A549 (cell line): ENCODE measurements around the gene THOC5. TPM values are rescaled to one million over a fixed set of nuclear protein-coding genes. Genes with fewer than 3 reads are reported as not detected.

Experiments used
- ATAC-seq, 2 experiments: fragments of 200-7000 bp in 1 of 2; fragments of >200 bp in 1 of 2; cut with Nextera tagmentation in 1 of 2; cut with Tn5 transposase in 1 of 2; 3 replicates each; pipeline versions ENCODE4 v1.8.0 to v1.9.1; 2018 to 2020; ENCODE audit warnings: mild to moderate bottlenecking in 1 of 2, moderate library complexity in 1 of 2
- CTCF ChIA-PET: fragments of 300-600 bp; sonication (Branson Sonifier 250); formaldehyde crosslinking; extraction: SDS; loops from one replicate; lab custom pipeline; 2021; ENCODE audit warnings: antibody characterized with exemption, inconsistent platforms; lab: Yijun Ruan, JAX
- POLR2A ChIA-PET: fragments of 350-600 bp; formaldehyde crosslinking; extraction: SDS; loops from one replicate; lab custom pipeline; 2021; ENCODE audit warnings: antibody characterized with exemption, inconsistent platforms; lab: Yijun Ruan, JAX
- DNase-seq, 2 experiments: peaks; one replicate each; pipeline versions ENCODE4 v3.0.0 to v3.0.0-alpha.2; 2011 to 2016; ENCODE audit warnings: low read depth in 1 of 2, low spot score in 1 of 2
- FAIRE-seq: peaks from 2 replicates; lab custom pipeline; 2011; peaks lifted over from hg19 to GRCh38; lab: Jason Lieb, UNC
- H3K27ac ChIP-seq, 2 experiments: fragments of >200 bp; sonication (Bioruptor Twin); formaldehyde crosslinking; 3 replicates each; pipeline ENCODE4 v1.5.1; 2016 to 2017
- H3K4me1 ChIP-seq: fragments of >200 bp; sonication (Bioruptor Twin); formaldehyde crosslinking; 3 replicates; pipeline ENCODE4 v1.6.1; 2016
- H3K4me2 ChIP-seq: fragments of >200 bp; sonication (Bioruptor Twin); formaldehyde crosslinking; 3 replicates; pipeline ENCODE4 v1.6.1; 2016
- H3K4me3 ChIP-seq: fragments of >200 bp; sonication (Bioruptor Twin); formaldehyde crosslinking; 3 replicates; pipeline ENCODE4 v1.5.1; 2016
- H3K9me3 ChIP-seq: fragments of >200 bp; sonication (Bioruptor Twin); formaldehyde crosslinking; 3 replicates; pipeline ENCODE4 v1.6.1; 2016
- ATOH8 ChIP-seq: fragments of 250-450 bp; sonication (Bioruptor Pico); IDR thresholded peaks from 2 replicates; pipeline ENCODE4 v1.5.0; 2020; ENCODE audit warnings: low read depth, mild to moderate bottlenecking, moderate library complexity
- CBX8 ChIP-seq: fragments of 200-600 bp; sonication (generic); IDR thresholded peaks from 2 replicates; pipeline ENCODE4 v1.6.1; 2016
- CHD2 ChIP-seq: fragments of 150-350 bp; IDR thresholded peaks from 2 replicates; pipeline ENCODE4 v1.6.1; 2014; ENCODE audit warnings: low read length; ENCODE audit not compliant: partially characterized antibody
- CTCF ChIP-seq: fragments of >200 bp; sonication (Bioruptor Twin); formaldehyde crosslinking; IDR thresholded peaks from 3 replicates; pipeline ENCODE4 v1.5.1; 2016
- EHF ChIP-seq: fragments of 250-450 bp; sonication (Bioruptor Pico); IDR thresholded peaks from 2 replicates; pipeline ENCODE4 v1.5.0; 2020; ENCODE audit warnings: mild to moderate bottlenecking
- EHMT2 ChIP-seq: fragments of 200-600 bp; sonication (generic); IDR thresholded peaks from 2 replicates; pipeline ENCODE4 v1.6.1; 2016; ENCODE audit warnings: antibody characterized with exemption, low read depth, mild to moderate bottlenecking, moderate library complexity
- ELK1 ChIP-seq: fragments of 150-350 bp; IDR thresholded peaks from 2 replicates; pipeline ENCODE4 v1.6.1; 2014; ENCODE audit warnings: low read depth, mild to moderate bottlenecking, low read length
- ESRRA ChIP-seq: fragments of 150-350 bp; IDR thresholded peaks from 2 replicates; pipeline ENCODE4 v1.6.1; 2014; ENCODE audit warnings: mild to moderate bottlenecking, low read length, borderline replicate concordance
- GATA3 ChIP-seq: IDR thresholded peaks from 2 replicates; pipeline ENCODE4 v1.6.1; 2012; ENCODE audit warnings: borderline replicate concordance
- HEYL ChIP-seq: fragments of 250-450 bp; sonication (Bioruptor Pico); IDR thresholded peaks from 2 replicates; pipeline ENCODE4 v1.8.0; 2021; ENCODE audit warnings: mild to moderate bottlenecking, moderate library complexity
- KDM1A ChIP-seq: fragments of 200-600 bp; sonication (generic); IDR thresholded peaks from 2 replicates; pipeline ENCODE4 v1.6.1; 2016; ENCODE audit warnings: low read depth, mild to moderate bottlenecking
- KDM5A ChIP-seq: fragments of 200-600 bp; sonication (generic); IDR thresholded peaks from 2 replicates; pipeline ENCODE4 v1.6.1; 2016; ENCODE audit warnings: antibody characterized with exemption, mild to moderate bottlenecking
- MAFK ChIP-seq: fragments of 450-650 bp; IDR thresholded peaks from 2 replicates; pipeline ENCODE4 v1.6.1; 2014; ENCODE audit not compliant: partially characterized antibody
- PHF8 ChIP-seq: fragments of 200-600 bp; sonication (generic); IDR thresholded peaks from 2 replicates; pipeline ENCODE4 v1.6.1; 2016; ENCODE audit warnings: low read depth, mild to moderate bottlenecking, antibody characterized with exemption, moderate library complexity, borderline replicate concordance
- RNF2 ChIP-seq: fragments of 200-600 bp; sonication (generic); IDR thresholded peaks from 2 replicates; pipeline ENCODE4 v1.6.1; 2016; ENCODE audit warnings: low read depth, mild to moderate bottlenecking, antibody characterized with exemption, moderate library complexity, borderline replicate concordance
- WGBS: methylation state at CpG from one replicate; pipeline ENCODE4 v1.1.6; 2017; ENCODE audit errors: missing lambda C conversion rate; 5-methylcytosine and 5-hydroxymethylcytosine counted together
- polyA plus RNA-seq, 4 experiments: library from polyadenylated mRNA; depleted of rRNA in 3 of 4; stranded (reverse); fragments of >200 nt; fragmentation: RNase III in 1 of 4; extraction: RNeasy Plus Mini Kit Qiagen cat#74134 plus additional on column Dnase treatment in 1 of 4; gene quantifications; 2 replicates in 3 of 4; 3 replicates in 1 of 4; pipeline ENCODE4 v1.2.3, GENCODE V29; 2011 to 2017

The THOC5 gene
- polyA plus RNA-seq, 2 of the 4 experiments (the other 2 are of a cell fraction) = 24.1 to 43.3 TPM

- Histone ChIP-seq H3K4me3 (no peak overlapping the region), H3K4me1 (no peaks in the 10 kb centered on the region), H3K27ac (no peak overlapping the region), H3K4me2 (no peak overlapping the region), H3K9me3 (no peaks in the 10 kb centered on the region)
- DNase-seq (no peak), ATAC-seq (no peak), FAIRE-seq (no peak)
- 86% methylated on average over 5 of the region's 5 CpGs for WGBS
- ChIA-PET CTCF (interaction anchor here (1.3 to 1.4 kb wide), 2 partner anchors 7 to 36 kb away, joined by 3 to 6 read pairs; partner anchors contain the start of gene THOC5), POLR2A (no interaction called here)
- TF ChIP-seq ELK1 = no peak
- TF ChIP-seq CHD2 = no peak
- TF ChIP-seq EHF (CRISPR knock-in tag) = no peak
- no peak for TF ChIP-seq KDM1A
- TF ChIP-seq EHMT2 = no peak
- TF ChIP-seq CTCF = no peak
- no peak for TF ChIP-seq PHF8
- no peak for TF ChIP-seq RNF2
- no peak for TF ChIP-seq GATA3
- TF ChIP-seq ESRRA = no peak
- no peak for TF ChIP-seq KDM5A
These were observed 36.2 kb downstream of the THOC5 start for GRCh38 chr22:29517215-29517908.

- WGBS = 70% methylated on average over 4 of the region's 4 CpGs
These were observed 41.5 kb downstream of the THOC5 start for GRCh38 chr22:29512031-29512430.

More at GRCh38 chr22:29512031-29512430, 41.5 kb downstream of the THOC5 start:
- Histone ChIP-seq H3K4me1 (no peaks in the 10 kb centered on the region), H3K4me2 (no peak overlapping the region)
- TF ChIP-seq CTCF = no peak
- TF ChIP-seq ATOH8 (CRISPR knock-in tag) = no peak
- no peak for TF ChIP-seq KDM5A
- TF ChIP-seq CBX8 = no peak
- TF ChIP-seq MAFK = peak; percentile 30
- no peak for TF ChIP-seq HEYL
- TF ChIP-seq, all 56 proteins: peak for 1
- FAIRE-seq (no peak), DNase-seq (no peak), ATAC-seq (no peak)
- H3K4me3 ChIP-seq = no peak overlapping the region
- H3K27ac ChIP-seq = no peak overlapping the region
- ChIA-PET CTCF (interaction anchor here (1.2 to 3.0 kb wide), 4 partner anchors 12 to 117 kb away, joined by 5 to 12 read pairs (median 5); partner anchors contain the start of gene THOC5), POLR2A (no interaction called here)
- H3K9me3 ChIP-seq = no peaks in the 10 kb centered on the region
